ENCODE measurements around the gene ERC1.
"Not testable (repeated sequence)": the region's sequence is repeated elsewhere in the genome, so short reads cannot be mapped to it uniquely, and the experiment has no call there.

Gene ERC1

DNA sequence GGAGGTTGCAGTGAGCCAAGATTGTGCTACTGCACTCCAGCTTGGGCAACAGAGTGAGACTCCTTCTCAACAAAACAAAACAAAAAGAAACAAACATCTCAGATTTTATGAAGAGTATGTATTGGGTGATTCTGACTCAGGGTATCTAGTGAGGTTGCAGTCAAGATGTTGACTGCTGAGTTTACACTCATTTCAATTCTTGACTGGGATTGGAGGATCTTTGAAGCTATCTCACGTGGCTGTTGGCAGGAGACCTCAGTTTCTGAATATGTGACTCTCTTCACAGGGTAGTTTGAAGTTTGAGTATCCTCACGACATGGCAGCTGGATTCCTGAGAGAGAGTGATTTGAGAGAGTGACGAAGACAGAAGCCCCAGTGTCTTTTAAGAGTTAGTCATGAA is 29.4 kb downstream of the ERC1 start:
- in situ Hi-C loops (cut with HindIII; ENCODE audit: low sequenced_read_pairs): no loop called here

- in situ Hi-C loops (cut with HindIII; ENCODE audit: low sequenced_read_pairs): no loop called here
Observed at GRCh38 chr12:1022032-1022970, 31.3 kb downstream of the ERC1 start.

DNA sequence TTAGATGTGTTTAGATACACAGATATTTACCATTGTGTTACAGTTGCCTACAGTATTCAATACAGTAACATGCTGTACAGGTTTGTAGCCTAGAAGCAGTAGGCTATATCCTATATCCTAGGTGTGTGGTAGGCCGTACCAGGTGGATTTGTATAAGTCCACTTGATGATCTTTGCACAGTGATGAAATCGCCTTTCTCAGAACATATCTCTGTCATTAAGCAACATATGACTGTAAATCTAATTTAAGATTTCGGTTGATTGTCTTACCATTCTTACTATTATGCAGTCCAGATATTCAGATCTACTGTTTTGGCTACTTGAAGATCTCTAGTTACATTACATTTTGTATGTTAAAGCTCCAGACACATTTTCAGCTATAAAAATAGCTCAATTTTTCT is 39.8 kb downstream of the ERC1 start:
- in situ Hi-C loops (cut with HindIII; ENCODE audit: low sequenced_read_pairs): loop anchor here (5.0 kb wide), 1 partner anchor 103 kb away; no protein-coding TSS in a partner anchor

GRCh38 chr12:1034243-1034642 is 43.2 kb downstream of the ERC1 start:
- in situ Hi-C loops (cut with HindIII; ENCODE audit: low sequenced_read_pairs): loop anchor here (5.0 kb wide), 1 partner anchor 107 kb away; no protein-coding TSS in a partner anchor

- in situ Hi-C loops (cut with HindIII; ENCODE audit: low sequenced_read_pairs): loop anchor here (5.0 kb wide), 1 partner anchor 108 kb away; no protein-coding TSS in a partner anchor
Observed at GRCh38 chr12:1034751-1035457, 43.9 kb downstream of the ERC1 start.

- in situ Hi-C loops (cut with HindIII; ENCODE audit: low sequenced_read_pairs): no loop called here
Observed at GRCh38 chr12:1041478-1041877, 50.5 kb downstream of the ERC1 start.

DNA sequence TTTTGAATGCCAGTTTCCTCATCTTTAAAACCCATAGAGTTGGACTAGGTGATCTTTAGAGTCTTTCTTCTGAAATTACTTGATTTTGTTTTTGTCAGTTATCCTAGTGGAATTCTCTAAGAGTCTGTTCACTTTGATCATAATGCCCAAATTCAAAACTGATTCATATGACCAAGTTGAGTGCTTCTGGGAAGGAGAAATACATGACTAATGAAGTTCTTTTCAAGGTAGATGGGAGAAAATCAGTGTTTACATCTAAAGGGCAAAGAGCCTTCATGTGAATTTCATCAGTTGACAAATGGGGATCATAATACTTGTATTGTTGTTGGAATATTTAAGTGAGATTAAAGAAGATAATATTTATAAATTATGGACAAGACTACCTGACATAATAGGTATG is 53.2 kb downstream of the ERC1 start:
- in situ Hi-C loops (cut with HindIII; ENCODE audit: low sequenced_read_pairs): no loop called here

- in situ Hi-C loops (cut with HindIII; ENCODE audit: low sequenced_read_pairs): no loop called here
Observed at GRCh38 chr12:1044696-1045095, 53.7 kb downstream of the ERC1 start.

DNA sequence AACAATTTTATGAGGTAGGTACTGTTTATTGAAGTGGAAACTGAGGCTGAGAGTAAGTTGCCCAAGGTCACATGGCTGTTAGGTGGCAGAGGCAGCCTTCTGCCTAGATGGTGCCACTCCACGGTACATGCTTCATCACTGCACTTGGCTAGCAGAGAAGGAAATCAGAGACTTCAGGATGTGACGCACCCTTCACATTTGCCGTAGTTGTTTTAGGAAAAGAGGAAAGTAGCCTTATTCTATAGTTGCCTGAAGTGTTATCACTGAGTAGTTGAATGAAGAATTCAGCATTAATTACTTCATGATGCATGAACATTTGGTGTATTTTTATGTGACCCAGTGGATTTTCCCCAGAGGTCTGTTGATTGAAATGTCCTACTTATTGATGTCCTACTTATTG is 55.7 kb downstream of the ERC1 start:
- in situ Hi-C loops (cut with HindIII; ENCODE audit: low sequenced_read_pairs): no loop called here

- in situ Hi-C loops (cut with HindIII; ENCODE audit: low sequenced_read_pairs): no loop called here
Observed at GRCh38 chr12:1047898-1048660, 57.1 kb downstream of the ERC1 start.

DNA sequence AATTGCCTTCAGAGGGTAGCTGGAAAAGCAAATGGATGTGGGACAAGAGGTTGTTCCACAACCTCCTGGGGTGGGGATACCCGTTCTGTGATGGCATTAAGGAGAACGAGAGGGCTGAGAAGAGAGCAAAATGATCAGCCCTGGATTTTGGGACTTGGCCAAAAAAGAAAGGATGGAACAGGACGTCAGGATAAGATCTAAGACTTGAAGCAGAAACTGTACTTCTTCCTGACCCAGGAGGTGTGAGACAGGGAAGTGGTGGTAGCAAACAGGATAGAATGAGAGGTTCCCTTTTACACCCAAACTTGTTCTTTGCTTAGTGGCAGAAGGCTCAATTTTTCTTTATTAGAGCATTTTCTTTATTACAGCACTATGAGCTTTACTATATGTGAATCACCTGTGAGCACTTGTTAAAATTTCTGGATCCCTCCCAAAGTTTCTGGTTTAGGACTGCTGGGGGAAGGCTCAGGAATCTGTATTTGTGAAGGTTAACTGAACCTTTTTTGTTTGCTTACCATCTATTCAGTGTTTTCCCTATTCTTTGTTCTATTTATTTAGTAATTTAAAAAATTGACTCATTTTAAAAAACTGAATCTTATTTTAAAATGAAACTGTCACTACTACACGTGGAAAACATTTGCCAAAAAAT is 59.2 kb downstream of the ERC1 start:
- in situ Hi-C loops (cut with HindIII; ENCODE audit: low sequenced_read_pairs): no loop called here

- in situ Hi-C loops (cut with HindIII; ENCODE audit: low sequenced_read_pairs): not testable (repeated sequence)
Observed at GRCh38 chr12:1051672-1052071, 60.6 kb downstream of the ERC1 start.

- in situ Hi-C loops (cut with HindIII; ENCODE audit: low sequenced_read_pairs): no loop called here
Observed at GRCh38 chr12:1053690-1054089, 62.7 kb downstream of the ERC1 start.

GRCh38 chr12:1054117-1054870 is 63.3 kb downstream of the ERC1 start:
- in situ Hi-C loops (cut with HindIII; ENCODE audit: low sequenced_read_pairs): no loop called here

- in situ Hi-C loops (cut with HindIII; ENCODE audit: low sequenced_read_pairs): no loop called here
Observed at GRCh38 chr12:1056390-1056789, 65.4 kb downstream of the ERC1 start.

- in situ Hi-C loops (cut with HindIII; ENCODE audit: low sequenced_read_pairs): no loop called here
Observed at GRCh38 chr12:1058423-1058822, 67.4 kb downstream of the ERC1 start.

GRCh38 chr12:1059162-1059561 is 68.1 kb downstream of the ERC1 start:
- in situ Hi-C loops (cut with HindIII; ENCODE audit: low sequenced_read_pairs): no loop called here

DNA sequence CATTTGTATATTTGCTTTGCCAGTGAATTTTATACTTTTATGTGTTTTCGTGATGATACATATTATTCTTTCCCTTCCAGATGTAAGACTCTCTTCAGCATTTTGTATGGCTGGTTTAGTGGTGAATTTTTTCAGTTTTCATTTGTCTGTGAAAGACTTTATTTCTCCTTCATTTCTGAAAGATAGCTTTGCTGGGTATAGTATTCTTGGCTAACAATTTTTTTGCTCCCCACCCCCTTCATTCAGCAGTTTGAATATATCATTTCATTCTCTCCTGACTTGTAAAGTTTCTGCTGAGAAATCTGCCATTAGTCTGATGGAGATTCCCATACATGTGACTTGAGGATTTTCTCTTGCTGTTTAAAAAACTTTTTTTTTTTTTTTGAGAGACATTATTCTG is 72.8 kb downstream of the ERC1 start:
- in situ Hi-C loops (cut with HindIII; ENCODE audit: low sequenced_read_pairs): no loop called here

DNA sequence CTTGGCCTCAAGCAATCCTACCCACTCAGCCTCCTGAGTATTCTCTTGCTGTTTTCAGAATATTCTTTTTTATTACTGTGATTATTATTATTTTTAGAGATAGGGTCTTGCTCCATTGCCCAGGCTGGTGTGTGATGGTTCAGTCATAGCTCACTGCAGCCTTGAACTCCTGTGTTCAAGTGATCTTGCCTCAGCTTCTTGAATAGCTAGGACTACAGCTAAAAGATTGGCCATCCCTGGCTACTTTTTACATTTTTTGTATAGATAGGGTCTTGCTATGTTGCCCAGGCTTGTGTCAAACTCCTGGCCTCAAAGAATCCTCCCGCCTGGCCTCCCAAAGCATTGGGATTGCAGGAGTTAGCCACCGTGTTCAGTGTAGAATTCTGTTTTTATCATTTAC is 73.3 kb downstream of the ERC1 start:
- in situ Hi-C loops (cut with HindIII; ENCODE audit: low sequenced_read_pairs): no loop called here

DNA sequence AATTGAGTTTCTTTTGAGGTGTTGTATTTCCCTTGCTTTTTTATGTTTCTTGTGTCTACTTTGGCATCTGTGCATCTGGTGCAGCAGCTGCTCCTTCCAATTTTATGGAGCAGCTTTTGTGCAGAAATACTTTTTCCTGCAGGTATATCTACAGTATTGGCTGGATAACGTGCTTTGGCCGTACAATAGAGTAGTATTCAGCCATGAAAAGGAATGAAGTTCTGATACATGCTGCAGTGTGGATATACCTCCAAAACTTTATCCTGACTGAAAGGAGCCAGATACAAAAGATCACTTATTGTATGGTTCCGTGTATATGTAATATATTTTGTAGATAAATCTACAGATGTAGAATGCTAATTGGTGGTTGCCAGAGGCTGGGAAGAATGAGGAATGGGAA is 74.6 kb downstream of the ERC1 start:
- in situ Hi-C loops (cut with HindIII; ENCODE audit: low sequenced_read_pairs): no loop called here
